OCI-LY1 (cell line): ENCODE results near the gene TBCEL.

Experiments used
- CTCF ChIP-seq: fragments of 200-600 bp; sonication (generic), shearing (Covaris generic); IDR thresholded peaks from 2 replicates; pipeline ENCODE4 v1.5.1; 2017; ENCODE audit warnings: mild to moderate bottlenecking, antibody characterized with exemption, low read length, moderate library complexity, mixed read lengths
- EZH2 ChIP-seq: fragments of 200-600 bp; sonication (generic), shearing (Covaris generic); IDR thresholded peaks from 2 replicates; pipeline ENCODE4 v1.8.0; 2017; ENCODE audit warnings: borderline replicate concordance, mixed run types, mild to moderate bottlenecking, antibody characterized with exemption, low read length, moderate library complexity, mixed read lengths

GRCh38 chr11:121110871-121111724, 87.2 kb downstream of the TBCEL start:
- TF ChIP-seq CTCF (no peak), EZH2 (no peak)
